GM11168 (cell line): ENCODE data around the gene NEUROG2.
"Not testable (repeated sequence)": the region's sequence is repeated elsewhere in the genome, so short reads cannot be mapped to it uniquely, and the experiment has no call there.

Experiments
- in situ Hi-C: fragments of 300-500 bp; cut with MboI; formaldehyde crosslinking; loops from one replicate; pipeline ENCODE4 v1.12.0; 2022; ENCODE audit warnings: low sequenced_read_pairs; ENCODE audit not compliant: unreplicated experiment

The NEUROG2 gene

DNA sequence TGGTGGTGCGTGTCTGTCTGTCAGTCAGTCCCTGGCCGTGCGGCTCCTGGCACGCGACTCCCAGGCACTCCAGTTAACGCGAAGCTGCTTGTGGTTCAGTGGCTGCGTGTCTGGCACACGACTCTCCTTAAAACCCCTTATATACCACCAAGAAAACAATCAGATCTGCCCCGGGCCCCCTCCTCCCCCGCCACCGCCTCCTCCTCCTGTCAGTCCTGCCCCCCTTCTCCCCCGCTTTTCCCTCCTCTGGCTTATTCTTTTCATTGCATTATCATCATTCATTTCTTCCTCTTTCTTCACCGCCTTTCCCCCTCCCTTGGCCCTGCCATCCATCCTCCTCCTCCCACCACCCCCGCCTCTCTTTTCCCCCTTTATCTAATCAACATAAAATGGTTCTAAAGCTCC is at the start of gene NEUROG2:
NEUROG2 (minus strand) TSS at position 115 of the 405 bp plus-strand sequence. CDS start 705 bp downstream, outside the sequence.
- in situ Hi-C loops, result no loop called here

- in situ Hi-C loops, result no loop called here
These were observed 48.8 kb upstream of the NEUROG2 start for GRCh38 chr4:112564706-112565270.

GRCh38 chr4:112563431-112564200 is 47.6 kb upstream of the NEUROG2 start:
- in situ Hi-C loops, result no loop called here

- in situ Hi-C loops, result no loop called here
These were observed 46.4 kb upstream of the NEUROG2 start for GRCh38 chr4:112562254-112562879.

DNA sequence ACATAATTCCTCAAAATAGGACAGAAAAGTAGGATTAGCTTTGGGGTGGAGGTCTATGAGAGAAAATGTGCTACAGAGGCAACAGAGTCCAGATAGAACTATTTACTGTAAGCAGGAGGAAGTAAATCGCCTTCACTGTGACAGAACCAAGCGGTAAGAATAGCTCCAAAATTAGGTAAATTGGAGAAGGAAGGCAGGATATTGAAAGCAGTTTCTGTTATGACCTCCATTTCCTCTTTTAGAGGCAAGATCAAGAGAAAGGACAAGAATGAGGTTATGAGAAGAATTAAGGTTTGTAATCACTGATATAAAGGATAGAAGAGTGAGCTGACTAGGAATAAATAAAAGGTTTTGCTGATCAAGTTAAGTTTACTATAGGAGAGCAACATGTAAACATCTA is 44.1 kb upstream of the NEUROG2 start:
- in situ Hi-C loops, result no loop called here

- in situ Hi-C loops, result no loop called here
These were observed 43.1 kb upstream of the NEUROG2 start for GRCh38 chr4:112559053-112559452.

- in situ Hi-C loops, result no loop called here
These were observed 41.9 kb upstream of the NEUROG2 start for GRCh38 chr4:112557676-112558411.

GRCh38 chr4:112554271-112554670 is 38.3 kb upstream of the NEUROG2 start:
- in situ Hi-C loops, result not testable (repeated sequence)

DNA sequence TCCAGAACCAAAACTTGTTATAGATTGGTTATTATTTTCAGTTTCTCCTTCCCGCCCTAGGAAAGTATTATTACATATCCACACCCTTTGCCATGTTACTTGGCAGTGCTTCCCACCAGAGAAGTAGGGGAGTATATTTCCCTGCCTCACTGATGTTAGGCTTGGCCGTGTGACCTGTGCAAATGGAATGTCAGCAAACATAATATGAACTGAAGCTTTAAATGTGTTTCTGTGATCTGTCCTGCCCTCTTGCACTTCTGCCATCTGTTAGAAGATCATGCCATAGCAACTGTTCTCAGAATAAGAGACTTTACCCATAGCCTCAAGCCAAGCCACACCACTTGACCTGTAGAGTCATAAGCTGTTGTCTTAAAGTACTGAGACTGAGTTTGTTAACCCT is 36.7 kb upstream of the NEUROG2 start:
- in situ Hi-C loops, result no loop called here

DNA sequence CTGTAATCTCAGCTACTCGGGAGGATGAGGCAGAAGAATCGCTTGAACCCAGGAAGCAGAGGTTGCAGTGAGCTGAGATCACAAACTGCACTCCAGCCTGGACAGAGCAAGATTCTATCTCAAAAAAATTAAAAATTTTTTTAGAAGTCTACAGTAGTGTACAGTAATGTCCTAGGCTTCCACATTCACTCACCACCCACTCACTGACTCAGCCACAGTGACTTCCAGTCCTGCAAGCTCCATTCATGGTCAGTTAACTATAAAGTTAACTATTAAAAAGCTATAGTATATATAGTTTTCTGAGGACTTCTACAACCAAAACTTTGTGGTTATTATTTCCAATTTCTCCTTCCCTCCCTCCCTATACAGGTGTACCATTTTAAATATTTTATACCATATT is 34.7 kb upstream of the NEUROG2 start:
- in situ Hi-C loops, result no loop called here

DNA sequence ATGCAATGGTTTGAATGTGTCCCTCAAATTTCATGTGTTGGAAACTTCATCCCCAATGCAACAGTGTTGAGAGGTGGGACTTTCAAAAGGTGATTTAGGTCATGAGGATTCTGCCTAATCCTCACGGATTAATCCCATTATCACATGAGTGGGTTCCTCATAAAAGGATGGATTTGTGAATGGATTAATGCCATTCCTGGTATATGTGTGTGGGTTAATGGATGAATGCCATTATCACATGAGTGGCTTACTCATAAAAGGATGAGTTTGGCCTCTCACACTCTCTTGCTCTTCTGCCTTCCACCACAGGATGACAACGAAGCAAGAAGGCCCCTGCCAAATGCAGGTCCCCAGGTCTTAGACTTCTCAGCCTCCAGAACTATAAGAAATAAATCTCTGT is 30.5 kb upstream of the NEUROG2 start:
- in situ Hi-C loops, result no loop called here

- in situ Hi-C loops, result no loop called here
These were observed 29.4 kb upstream of the NEUROG2 start for GRCh38 chr4:112545346-112545745.

- in situ Hi-C loops, result no loop called here
These were observed 24.7 kb upstream of the NEUROG2 start for GRCh38 chr4:112540695-112541094.

DNA sequence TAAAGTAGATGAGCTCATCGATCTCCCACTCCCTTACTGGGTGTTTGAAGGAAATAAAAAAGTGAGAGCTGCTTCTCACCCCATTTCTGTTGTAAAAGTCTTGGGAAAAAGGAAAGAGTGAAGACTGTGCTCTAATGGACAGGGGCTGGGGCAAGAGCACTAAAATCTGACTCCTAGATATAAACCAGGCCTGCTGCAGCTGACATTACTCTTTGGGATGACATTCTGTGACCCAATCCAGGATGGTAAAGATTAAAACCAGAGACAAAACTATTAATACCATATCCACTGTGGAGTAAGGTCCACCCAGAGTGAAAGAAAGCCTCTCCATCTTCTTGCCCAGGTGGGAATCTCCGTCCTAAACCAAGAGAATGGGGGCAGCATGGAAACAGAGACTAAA is 20.1 kb upstream of the NEUROG2 start:
- in situ Hi-C loops, result no loop called here

DNA sequence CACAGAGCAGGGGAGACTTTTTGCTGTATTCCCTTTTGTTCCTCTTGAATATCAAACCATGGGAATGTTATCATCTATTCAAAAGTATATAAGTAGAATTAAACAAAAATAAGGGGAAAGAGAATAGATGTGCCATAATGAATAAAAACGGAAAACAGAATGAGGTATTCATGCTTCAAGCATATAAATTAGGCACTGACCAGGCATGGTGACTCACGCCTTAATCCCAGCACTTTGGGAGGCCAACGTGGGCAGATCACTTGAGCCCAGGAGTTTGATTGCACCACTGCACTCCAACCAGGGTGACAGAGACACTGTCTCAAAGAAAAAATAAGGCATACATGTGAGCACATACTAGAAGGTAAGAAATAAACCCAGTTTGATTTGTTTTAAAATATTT is 16.3 kb upstream of the NEUROG2 start:
- in situ Hi-C loops, result no loop called here

- in situ Hi-C loops, result no loop called here
These were observed 15.2 kb upstream of the NEUROG2 start for GRCh38 chr4:112531146-112531545.

GRCh38 chr4:112526061-112526460 is 10.1 kb upstream of the NEUROG2 start:
- in situ Hi-C loops, result loop anchor here (10.0 kb wide), 1 partner anchor 411 kb away; no protein-coding TSS in a partner anchor

DNA sequence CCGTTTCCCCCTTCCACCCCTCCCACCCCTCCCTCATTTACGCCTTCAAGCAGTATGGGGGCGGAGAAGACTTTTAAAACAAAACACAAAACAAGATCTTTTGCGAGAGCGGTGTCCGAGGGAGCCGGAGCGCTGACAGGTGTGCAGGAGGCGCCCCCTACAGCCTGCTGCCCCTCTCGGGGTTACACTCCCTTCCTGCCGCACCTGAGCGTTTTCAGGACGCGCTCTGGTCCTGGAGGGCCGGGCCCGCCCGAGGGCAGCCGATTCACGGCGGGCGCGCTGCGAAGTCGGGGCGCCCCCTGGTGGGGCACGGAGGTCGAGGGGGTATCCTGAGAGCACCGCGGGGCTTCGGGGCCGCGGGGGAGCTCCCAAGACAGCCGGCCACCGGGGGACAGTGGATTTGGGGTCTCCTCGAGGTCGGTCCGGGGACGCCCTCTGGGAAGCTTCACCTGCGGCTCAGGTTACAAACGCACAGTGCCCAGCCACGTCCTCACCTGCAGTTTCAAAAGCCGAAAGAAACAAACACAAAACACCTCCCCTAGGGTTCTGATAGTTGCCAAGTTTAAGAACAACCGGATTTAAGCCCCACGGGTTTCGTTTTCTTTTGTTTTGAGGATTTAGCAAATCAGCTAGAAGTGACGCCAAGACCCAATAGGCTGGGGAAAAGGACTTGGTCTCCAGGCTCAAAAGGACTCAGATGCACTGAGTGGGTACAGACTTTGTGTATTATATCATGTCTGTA is 8.0 kb upstream of the NEUROG2 start:
- in situ Hi-C loops, result loop anchor here (5.0 to 10.0 kb wide), 2 partner anchors 192 to 409 kb away; no protein-coding TSS in a partner anchor

DNA sequence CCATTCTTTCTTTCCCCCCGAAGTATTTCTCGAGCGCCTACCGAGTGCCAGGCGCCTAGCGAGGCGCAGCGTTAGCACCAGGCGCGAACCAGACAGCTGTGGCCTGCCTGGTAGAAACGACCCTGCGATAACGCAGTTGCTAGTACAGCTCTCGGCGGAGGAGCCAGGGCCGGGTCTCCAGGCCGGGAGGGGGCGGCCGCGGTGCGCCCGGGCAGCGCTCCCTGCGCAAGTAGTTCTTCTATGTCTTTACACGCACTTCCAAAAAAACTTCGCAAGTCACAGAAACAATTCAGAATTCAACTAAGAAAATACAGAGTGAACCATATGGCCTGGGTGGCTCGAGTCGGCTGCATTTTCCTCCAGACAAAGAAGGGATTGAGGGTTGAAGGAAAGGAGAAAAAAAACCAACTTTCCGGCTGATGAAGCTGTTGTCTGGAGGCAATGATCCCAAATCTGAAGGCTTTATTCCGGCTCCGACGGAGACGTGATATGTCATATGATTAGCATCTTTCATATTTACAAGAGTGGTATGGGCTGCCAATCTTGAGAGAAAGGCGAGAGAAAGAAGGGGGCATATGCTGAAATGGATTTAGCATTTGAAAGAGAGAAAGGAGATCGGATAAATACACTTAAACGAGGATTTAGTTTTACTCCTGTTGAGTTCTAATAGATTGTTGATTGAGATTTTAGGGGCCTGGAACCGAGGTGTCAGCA is 7.2 kb upstream of the NEUROG2 start:
- in situ Hi-C loops, result loop anchor here (5.0 to 10.0 kb wide), 2 partner anchors 191 to 408 kb away; no protein-coding TSS in a partner anchor
